Lower leg skin (tissue), 4 donors: ENCODE measurements around the gene SH3RF3. TPM values are rescaled to one million over a fixed set of nuclear protein-coding genes. Genes with fewer than 3 reads are reported as not detected.
A peak's percentile ranks its signal among the peaks of the same experiment; 100 is the strongest.

ENCODE experiments used
- DNase-seq, 2 donors: peaks; one replicate each; pipeline ENCODE4 v3.0.0-alpha.2; 2019; ENCODE audit warnings: low spot score in 2 of 2
- H3K4me3 ChIP-seq: fragments of 200-600 bp; sonication (generic); 2 replicates; pipeline ENCODE4 v1.5.1; 2017; ENCODE audit warnings: mild to moderate bottlenecking, low read depth; ENCODE audit not compliant: poor library complexity, severe bottlenecking
- POLR2A ChIP-seq, 2 donors: fragments of 450-650 bp; IDR thresholded peaks; one replicate each; pipeline ENCODE4 v1.6.1; 2016 to 2017; ENCODE audit warnings: antibody characterized with exemption in 2 of 2, mild to moderate bottlenecking in 1 of 2, moderate library complexity in 1 of 2
- WGBS, 2 donors: methylation state at CpG; one replicate each; pipeline ENCODE4 v1.1.5; 2018; 5-methylcytosine and 5-hydroxymethylcytosine counted together
- intact Hi-C: fragments of 100-400 bp; cut with DNase I; formaldehyde crosslinking; loops from one replicate; pipeline ENCODE4 v1.15.0; 2023; ENCODE audit warnings: low total_unique reads
- total RNA-seq, 4 donors: library from RNA; depleted of rRNA; stranded (reverse); fragments of >200 nt; gene quantifications; one replicate each; pipeline ENCODE4 v1.1.0, GENCODE V29; 2016
- TF ChIP-seq, protein P1 (sequence below), 3 donors: fragments of 450-650 bp; IDR thresholded peaks; one replicate each; pipeline ENCODE4 v1.5.1; 2016; ENCODE audit warnings: antibody characterized with exemption in 3 of 3, mild to moderate bottlenecking in 3 of 3, moderate library complexity in 2 of 3

Gene SH3RF3
- total RNA-seq, 4 donors from 2014 or later = 1.9 to 7.4 (median 3.2) TPM

DNA sequence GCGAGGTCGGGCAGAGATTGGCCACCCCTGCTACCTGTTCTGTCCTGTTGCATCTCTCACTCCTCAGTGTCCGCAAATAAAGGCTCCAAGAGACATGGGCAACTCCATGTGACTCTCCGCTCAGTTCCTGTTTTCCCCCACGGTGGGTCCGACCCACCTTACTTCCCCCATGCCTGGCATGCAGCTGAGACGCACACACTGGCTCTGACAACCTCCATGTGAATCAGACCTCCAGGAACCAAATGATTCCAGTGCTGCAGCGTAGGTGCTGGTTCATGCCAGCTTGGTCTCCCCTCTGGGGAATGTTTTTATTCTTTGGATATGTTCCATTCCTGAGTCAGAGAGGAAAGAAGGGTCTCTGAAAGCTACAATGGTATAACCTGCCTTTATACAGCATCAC, 221.5 kb downstream of the SH3RF3 start:
- intact Hi-C loops = no loop called here
- DNase-seq = peak in 1 of 2 donors; percentile 46
- TF ChIP-seq POLR2A (IDR thresholded peaks at IDR 0.05) = no peak
- TF ChIP-seq, protein P1, sequence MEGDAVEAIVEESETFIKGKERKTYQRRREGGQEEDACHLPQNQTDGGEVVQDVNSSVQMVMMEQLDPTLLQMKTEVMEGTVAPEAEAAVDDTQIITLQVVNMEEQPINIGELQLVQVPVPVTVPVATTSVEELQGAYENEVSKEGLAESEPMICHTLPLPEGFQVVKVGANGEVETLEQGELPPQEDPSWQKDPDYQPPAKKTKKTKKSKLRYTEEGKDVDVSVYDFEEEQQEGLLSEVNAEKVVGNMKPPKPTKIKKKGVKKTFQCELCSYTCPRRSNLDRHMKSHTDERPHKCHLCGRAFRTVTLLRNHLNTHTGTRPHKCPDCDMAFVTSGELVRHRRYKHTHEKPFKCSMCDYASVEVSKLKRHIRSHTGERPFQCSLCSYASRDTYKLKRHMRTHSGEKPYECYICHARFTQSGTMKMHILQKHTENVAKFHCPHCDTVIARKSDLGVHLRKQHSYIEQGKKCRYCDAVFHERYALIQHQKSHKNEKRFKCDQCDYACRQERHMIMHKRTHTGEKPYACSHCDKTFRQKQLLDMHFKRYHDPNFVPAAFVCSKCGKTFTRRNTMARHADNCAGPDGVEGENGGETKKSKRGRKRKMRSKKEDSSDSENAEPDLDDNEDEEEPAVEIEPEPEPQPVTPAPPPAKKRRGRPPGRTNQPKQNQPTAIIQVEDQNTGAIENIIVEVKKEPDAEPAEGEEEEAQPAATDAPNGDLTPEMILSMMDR (IDR thresholded peaks at IDR 0.05) = no peak
- 68 to 73% methylated on average over 8 of the region's 8 CpGs for WGBS, 2 donors
- no peak overlapping the region for H3K4me3 ChIP-seq

DNA sequence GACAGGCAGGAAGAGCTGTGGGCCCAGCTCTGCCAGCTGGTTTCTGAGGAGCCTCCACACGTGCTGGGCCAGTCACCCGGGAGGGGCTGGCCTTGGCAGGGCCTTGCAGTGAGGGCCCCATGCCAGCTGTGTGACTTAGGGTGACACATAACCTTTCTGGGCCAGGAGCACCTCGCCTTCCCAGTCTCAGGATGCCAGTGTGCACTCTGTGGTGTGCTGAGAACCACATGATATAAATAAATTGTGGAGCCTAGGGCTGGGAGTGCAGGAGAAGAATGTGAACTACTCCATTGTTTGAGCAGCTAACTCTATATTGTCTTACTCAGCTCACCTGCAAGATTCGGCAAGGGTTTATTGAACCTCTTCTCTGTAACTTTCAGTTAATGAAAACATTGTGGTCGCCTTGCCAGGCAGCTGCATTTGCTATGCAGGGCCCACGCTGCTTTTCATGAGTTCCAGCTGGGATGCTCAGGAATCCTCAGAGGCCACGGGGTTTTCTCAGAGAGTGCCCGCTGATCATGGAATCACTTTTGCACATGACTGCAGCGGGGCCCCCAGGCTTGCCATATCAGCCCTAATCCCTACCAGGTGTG, 222.3 kb downstream of the SH3RF3 start:
- no peak for TF ChIP-seq POLR2A (IDR thresholded peaks at IDR 0.05)
- TF ChIP-seq, protein P1 (IDR thresholded peaks at IDR 0.05) = no peak
- WGBS, 2 donors = 35 to 51% methylated on average over 9 of the region's 9 CpGs
- peak; percentile 68 to 92 for DNase-seq
- intact Hi-C loops = no loop called here
- no peak overlapping the region for H3K4me3 ChIP-seq

DNA sequence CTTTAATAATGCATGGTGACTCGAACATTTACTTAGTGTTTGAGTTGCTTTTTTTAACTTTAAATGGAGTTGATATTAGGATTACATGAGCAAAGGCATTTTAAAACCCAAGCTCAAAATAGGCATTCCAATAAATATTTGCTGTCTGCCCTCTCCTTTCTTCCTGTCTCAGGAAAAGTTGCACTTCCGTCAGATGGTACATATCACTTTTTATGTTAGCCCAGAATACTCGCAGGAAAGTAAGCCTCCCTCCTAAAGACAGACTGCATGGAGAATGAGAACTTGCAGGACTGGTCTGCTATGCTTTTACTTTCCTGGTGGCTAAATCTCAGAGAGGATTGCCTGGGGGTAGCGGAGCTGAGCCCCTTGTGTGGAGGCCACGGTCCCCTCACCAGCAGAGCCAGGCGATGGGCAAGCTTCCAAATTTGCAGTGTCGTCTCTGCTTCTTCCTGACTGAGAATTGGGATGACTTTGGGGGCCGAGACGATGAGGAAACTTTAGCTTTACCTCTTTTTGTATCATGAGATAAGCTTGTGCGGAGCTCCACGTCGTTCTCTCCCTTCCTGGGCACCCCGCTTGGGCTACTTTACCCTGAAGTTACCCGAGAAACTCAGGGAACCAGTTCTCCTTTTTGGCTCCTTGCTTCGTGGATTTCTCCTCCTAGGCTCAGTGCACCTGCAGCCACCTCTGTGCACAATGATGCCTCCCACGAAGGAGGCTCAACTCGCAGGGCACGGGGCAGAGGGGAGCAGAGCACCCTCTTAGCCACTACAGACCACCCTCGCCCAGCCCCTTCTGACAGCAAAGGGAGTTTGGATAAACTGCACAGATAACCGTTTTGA, 223.3 kb downstream of the SH3RF3 start:
- WGBS, 2 donors = 70 to 73% methylated on average over 20 of the region's 20 CpGs
- DNase-seq = peak in 1 of 2 donors; percentile 82
- H3K4me3 ChIP-seq = no peak overlapping the region
- intact Hi-C loops = no loop called here
- TF ChIP-seq POLR2A (IDR thresholded peaks at IDR 0.05) = no peak
- TF ChIP-seq, protein P1 (IDR thresholded peaks at IDR 0.05) = no peak

DNA sequence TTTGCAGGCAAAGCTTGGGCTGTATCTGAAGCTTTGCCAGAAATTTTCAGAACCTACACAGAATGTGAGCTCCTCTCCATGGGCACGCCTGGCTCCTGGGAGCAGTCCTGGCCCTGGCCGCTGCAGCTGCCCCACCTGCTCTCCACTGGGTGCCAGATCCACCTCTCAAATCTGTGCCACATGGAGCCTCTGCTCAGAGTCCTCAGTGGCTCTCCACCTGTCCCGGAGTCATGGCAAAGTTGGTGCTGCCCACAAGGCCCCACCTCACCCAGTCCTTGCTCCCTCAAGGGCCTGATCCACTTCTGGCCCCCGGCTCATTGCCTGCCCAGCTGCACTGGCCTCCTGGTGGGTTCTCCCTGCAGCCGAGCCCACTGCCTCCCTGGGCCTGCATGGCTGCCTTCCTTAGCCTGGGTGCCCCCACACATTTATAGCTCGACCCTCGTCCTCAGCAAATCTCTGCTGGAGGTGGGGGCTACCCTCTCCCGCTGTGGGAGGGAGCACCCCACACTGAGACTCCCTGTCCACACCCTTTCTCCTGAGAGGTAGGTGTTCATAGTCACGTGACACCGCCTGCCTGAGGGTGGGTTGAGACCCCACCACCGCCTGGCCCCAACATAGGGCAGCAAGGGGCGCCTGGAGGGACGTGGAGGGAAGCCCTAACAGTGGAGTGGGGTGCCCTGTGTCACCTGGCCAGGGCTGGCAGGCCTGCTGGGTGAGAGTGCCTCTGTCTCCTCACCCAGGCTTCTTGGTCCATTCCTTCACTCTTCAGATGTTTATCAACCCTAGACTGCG, 224.1 kb downstream of the SH3RF3 start:
- WGBS, 2 donors = 92 to 95% methylated on average over 12 to 13 of the region's 14 CpGs
- TF ChIP-seq, protein P1 (IDR thresholded peaks at IDR 0.05) = no peak
- TF ChIP-seq POLR2A (IDR thresholded peaks at IDR 0.05) = no peak
- H3K4me3 ChIP-seq = no peak overlapping the region
- intact Hi-C loops = no loop called here
- peak in 1 of 2 donors; percentile 72 for DNase-seq

DNA sequence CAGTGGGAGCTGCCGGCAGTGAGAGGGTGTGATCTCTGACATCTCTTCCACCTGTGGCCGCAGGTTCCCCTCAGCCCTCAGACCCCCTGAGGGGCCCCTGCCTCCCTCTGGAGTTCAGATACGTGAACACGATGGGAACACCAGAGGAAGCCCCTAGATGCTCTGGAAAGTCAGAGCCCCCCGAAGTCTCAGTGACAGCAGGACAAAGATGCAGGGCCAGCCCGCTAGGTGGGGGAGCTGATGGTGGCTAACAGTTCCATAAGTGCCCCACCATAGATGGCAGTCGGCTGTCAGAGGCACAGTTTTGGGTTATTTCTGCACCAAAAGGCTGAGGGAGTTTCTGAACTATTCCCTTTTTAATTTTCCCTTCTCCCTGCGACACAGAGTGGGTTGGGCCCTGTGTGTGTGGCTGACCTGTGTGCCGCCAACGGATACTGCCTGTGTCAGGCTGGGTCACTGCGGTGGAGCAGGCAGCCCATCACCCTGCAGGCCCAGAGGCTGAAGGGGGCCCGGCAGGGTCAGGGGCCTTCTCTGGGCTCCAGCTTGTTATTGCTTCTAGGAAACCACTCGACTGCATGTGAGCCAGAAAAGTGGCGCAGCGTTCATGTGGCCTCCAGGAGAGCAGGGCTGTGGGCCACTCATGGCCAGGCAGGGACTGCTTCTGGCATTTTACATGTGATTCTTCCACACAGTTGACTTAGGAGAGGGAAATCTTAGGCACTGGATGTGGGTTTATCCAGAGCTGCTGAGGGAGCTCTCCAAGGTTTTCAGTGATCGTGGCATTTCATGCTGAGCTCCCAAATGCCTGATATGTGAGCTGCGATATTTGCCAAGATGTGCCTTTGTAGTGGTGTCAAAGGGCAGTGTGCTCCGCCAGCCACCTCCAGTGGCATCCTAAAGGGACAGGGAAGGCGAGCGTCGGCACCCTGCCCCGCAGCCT, 225.1 kb downstream of the SH3RF3 start:
- H3K4me3 ChIP-seq = no peak overlapping the region
- WGBS, 2 donors = 97 to 98% methylated on average over 22 of the region's 22 CpGs
- DNase-seq = peak in 1 of 2 donors; percentile 69
- intact Hi-C loops = no loop called here
- TF ChIP-seq, protein P1 (IDR thresholded peaks at IDR 0.05) = no peak
- TF ChIP-seq POLR2A (IDR thresholded peaks at IDR 0.05) = no peak
